Measurements from ENCODE around the gene CUEDC1.

DNA sequence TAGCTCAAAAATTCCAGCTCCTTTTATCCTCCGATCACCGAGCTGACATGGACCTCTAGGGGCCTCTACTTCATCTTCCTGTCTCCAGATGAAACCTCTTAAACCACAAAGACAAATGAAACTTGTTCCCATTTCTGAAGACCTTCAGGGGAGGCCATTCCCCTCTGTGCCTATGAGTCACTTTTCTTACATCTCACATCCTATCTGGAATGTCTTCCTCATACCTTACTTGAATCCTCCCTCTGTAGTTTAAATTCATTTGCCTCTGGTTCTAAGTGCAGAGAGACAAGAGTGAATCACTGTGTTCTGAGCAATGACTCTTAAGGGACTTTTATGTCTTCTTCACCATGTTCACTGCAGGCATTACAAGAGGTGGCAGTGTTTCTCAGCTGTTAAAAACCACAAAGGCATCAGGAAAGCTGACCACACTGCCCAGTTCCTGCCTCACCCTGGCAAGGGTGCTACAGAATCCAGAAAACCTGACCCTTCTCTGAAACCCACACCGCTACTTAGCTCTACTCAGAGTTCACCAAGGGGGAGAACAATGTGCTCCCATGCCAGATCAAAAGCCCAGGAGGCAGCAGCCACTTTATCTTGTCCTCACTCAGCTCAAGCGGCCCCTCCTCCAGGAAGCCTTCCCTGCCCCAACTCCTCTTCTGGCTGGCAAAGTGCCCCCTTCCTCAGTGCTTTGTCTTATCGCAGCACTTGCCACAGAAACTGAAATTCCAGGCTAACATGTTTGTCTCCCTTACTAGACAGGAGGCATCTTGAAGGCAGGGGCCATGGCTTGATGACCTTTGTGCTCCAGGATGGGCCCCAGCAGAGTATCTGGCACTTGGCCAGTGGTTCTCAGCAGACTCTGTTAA, 6.4 kb downstream of the CUEDC1 start:
- TF ChIP-seq ZNF430 (CRISPR knock-in tag; IDR thresholded peaks at IDR 0.05) (no peak), ZNF563 (CRISPR knock-in tag; IDR thresholded peaks at IDR 0.05) (no peak), STAT5B (CRISPR knock-in tag; IDR thresholded peaks at IDR 0.05) (no peak), LCORL (IDR thresholded peaks at IDR 0.05) (no peak), LCORL (CRISPR knock-in tag; IDR thresholded peaks at IDR 0.05) (no peak), TAF1 (CRISPR knock-in tag; IDR thresholded peaks at IDR 0.05) (no peak), ZNF34 (CRISPR knock-in tag; IDR thresholded peaks at IDR 0.05; ENCODE audit: borderline replicate concordance) (no peak), SCMH1 (CRISPR knock-in tag; IDR thresholded peaks at IDR 0.05; ENCODE audit: borderline replicate concordance) (no peak), RNF2 (conservative IDR thresholded peaks at IDR 0.05; ENCODE audit: low read depth) (no peak), MAFF (IDR thresholded peaks at IDR 0.05; ENCODE audit: low read depth, low read length) (no peak)
- TF ChIP-seq, protein P1, sequence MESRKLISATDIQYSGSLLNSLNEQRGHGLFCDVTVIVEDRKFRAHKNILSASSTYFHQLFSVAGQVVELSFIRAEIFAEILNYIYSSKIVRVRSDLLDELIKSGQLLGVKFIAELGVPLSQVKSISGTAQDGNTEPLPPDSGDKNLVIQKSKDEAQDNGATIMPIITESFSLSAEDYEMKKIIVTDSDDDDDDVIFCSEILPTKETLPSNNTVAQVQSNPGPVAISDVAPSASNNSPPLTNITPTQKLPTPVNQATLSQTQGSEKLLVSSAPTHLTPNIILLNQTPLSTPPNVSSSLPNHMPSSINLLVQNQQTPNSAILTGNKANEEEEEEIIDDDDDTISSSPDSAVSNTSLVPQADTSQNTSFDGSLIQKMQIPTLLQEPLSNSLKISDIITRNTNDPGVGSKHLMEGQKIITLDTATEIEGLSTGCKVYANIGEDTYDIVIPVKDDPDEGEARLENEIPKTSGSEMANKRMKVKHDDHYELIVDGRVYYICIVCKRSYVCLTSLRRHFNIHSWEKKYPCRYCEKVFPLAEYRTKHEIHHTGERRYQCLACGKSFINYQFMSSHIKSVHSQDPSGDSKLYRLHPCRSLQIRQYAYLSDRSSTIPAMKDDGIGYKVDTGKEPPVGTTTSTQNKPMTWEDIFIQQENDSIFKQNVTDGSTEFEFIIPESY (CRISPR knock-in tag; IDR thresholded peaks at IDR 0.05): no peak
- TF ChIP-seq, protein P2, sequence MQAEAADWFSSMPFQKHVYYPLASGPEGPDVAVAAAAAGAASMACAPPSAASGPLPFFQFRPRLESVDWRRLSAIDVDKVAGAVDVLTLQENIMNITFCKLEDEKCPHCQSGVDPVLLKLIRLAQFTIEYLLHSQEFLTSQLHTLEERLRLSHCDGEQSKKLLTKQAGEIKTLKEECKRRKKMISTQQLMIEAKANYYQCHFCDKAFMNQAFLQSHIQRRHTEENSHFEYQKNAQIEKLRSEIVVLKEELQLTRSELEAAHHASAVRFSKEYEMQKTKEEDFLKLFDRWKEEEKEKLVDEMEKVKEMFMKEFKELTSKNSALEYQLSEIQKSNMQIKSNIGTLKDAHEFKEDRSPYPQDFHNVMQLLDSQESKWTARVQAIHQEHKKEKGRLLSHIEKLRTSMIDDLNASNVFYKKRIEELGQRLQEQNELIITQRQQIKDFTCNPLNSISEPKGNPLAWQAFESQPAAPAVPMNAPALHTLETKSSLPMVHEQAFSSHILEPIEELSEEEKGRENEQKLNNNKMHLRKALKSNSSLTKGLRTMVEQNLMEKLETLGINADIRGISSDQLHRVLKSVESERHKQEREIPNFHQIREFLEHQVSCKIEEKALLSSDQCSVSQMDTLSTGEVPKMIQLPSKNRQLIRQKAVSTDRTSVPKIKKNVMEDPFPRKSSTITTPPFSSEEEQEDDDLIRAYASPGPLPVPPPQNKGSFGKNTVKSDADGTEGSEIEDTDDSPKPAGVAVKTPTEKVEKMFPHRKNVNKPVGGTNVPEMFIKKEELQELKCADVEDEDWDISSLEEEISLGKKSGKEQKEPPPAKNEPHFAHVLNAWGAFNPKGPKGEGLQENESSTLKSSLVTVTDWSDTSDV (CRISPR knock-in tag; IDR thresholded peaks at IDR 0.05): no peak
- TF ChIP-seq, protein P3, sequence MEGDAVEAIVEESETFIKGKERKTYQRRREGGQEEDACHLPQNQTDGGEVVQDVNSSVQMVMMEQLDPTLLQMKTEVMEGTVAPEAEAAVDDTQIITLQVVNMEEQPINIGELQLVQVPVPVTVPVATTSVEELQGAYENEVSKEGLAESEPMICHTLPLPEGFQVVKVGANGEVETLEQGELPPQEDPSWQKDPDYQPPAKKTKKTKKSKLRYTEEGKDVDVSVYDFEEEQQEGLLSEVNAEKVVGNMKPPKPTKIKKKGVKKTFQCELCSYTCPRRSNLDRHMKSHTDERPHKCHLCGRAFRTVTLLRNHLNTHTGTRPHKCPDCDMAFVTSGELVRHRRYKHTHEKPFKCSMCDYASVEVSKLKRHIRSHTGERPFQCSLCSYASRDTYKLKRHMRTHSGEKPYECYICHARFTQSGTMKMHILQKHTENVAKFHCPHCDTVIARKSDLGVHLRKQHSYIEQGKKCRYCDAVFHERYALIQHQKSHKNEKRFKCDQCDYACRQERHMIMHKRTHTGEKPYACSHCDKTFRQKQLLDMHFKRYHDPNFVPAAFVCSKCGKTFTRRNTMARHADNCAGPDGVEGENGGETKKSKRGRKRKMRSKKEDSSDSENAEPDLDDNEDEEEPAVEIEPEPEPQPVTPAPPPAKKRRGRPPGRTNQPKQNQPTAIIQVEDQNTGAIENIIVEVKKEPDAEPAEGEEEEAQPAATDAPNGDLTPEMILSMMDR (CRISPR knock-in tag; IDR thresholded peaks at IDR 0.05): no peak
- TF ChIP-seq, protein P4, sequence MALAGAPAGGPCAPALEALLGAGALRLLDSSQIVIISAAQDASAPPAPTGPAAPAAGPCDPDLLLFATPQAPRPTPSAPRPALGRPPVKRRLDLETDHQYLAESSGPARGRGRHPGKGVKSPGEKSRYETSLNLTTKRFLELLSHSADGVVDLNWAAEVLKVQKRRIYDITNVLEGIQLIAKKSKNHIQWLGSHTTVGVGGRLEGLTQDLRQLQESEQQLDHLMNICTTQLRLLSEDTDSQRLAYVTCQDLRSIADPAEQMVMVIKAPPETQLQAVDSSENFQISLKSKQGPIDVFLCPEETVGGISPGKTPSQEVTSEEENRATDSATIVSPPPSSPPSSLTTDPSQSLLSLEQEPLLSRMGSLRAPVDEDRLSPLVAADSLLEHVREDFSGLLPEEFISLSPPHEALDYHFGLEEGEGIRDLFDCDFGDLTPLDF (CRISPR knock-in tag; IDR thresholded peaks at IDR 0.05): no peak

Data from HepG2 (cell line).